Ovary (tissue), 3 donors: Measurements from ENCODE around the gene LMBR1.

Experiments
- EP300 ChIP-seq: sonication (generic); formaldehyde crosslinking; IDR thresholded peaks from one replicate; pipeline ENCODE4 v1.6.1; 2017; ENCODE audit warnings: antibody characterized with exemption
- POLR2A ChIP-seq: fragments of 450-650 bp; IDR thresholded peaks from one replicate; pipeline ENCODE4 v1.6.1; 2017; ENCODE audit warnings: antibody characterized with exemption, mild to moderate bottlenecking, moderate library complexity
- TF ChIP-seq, protein P1 (sequence below), 3 donors: fragments of 450-650 bp in 2 of 3; fragments of 200-600 bp in 1 of 3; IDR thresholded peaks; one replicate each; pipeline versions ENCODE4 v1.5.1 to v1.8.0; 2016 to 2022; ENCODE audit warnings: antibody characterized with exemption in 3 of 3, mild to moderate bottlenecking in 1 of 3
- donor health status: DM: no; HTN: no; CAD: no.

DNA sequence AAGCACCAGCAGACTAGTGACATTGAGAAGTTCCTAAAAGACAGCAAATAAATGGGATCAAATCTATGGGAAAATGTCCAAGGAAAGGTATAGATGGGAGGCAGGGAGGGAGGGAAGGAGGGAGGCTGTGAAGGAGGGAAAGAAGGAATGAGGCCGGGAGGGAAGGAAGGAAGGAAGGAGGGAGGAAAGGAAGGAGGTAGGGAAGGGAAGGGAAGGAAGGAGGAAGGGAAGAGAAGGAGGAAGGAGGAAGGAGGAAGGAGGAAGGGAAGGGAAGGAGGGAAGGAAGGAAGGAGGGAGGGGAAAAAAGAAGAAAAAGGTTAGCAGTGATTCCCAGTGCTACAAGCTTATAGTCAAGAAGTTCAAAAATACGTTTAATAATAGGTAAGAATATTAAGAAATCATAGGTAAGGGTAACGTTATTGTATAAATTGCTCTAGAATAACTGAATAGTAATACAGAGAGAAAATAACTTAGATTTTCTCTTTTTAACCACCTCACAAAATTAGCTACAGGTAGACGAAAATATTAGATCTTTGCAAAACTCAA, 106.9 kb downstream of the LMBR1 start:
- TF ChIP-seq, protein P1, sequence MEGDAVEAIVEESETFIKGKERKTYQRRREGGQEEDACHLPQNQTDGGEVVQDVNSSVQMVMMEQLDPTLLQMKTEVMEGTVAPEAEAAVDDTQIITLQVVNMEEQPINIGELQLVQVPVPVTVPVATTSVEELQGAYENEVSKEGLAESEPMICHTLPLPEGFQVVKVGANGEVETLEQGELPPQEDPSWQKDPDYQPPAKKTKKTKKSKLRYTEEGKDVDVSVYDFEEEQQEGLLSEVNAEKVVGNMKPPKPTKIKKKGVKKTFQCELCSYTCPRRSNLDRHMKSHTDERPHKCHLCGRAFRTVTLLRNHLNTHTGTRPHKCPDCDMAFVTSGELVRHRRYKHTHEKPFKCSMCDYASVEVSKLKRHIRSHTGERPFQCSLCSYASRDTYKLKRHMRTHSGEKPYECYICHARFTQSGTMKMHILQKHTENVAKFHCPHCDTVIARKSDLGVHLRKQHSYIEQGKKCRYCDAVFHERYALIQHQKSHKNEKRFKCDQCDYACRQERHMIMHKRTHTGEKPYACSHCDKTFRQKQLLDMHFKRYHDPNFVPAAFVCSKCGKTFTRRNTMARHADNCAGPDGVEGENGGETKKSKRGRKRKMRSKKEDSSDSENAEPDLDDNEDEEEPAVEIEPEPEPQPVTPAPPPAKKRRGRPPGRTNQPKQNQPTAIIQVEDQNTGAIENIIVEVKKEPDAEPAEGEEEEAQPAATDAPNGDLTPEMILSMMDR (IDR thresholded peaks at IDR 0.05) = no peak
- TF ChIP-seq EP300 (no peak), POLR2A (no peak)
